K562 (cell line): Measurements from ENCODE around the gene KDF1. TPM values are rescaled to one million over a fixed set of nuclear protein-coding genes. Genes with fewer than 3 reads are reported as not detected.

Experiments used
- CBX8 ChIP-seq: fragments of 200-600 bp; sonication (generic); IDR thresholded peaks from 2 replicates; pipeline ENCODE4 v1.6.1; 2012; ENCODE audit warnings: borderline replicate concordance, mixed run types, low read depth, mild to moderate bottlenecking, moderate library complexity, mixed read lengths, low read length, control low read depth, inconsistent platforms; ENCODE audit not compliant: poor library complexity, severe bottlenecking; ENCODE audit errors: extremely low read depth
- EZH2 ChIP-seq: IDR thresholded peaks from 2 replicates; pipeline ENCODE4 v1.6.1; 2012; ENCODE audit warnings: low read depth, mild to moderate bottlenecking, inconsistent platforms, low read length, borderline replicate concordance
- FOXP1 ChIP-seq: sonication (generic); formaldehyde crosslinking; IDR thresholded peaks from 2 replicates; pipeline ENCODE4 v1.8.0; 2022; ENCODE audit warnings: mild to moderate bottlenecking, missing genetic modification reagents
- GTF2F1 ChIP-seq: IDR thresholded peaks from 2 replicates; pipeline ENCODE4 v1.6.1; 2011; ENCODE audit warnings: low read depth, low read length, improper control_type of control experiment
- RFX1 ChIP-seq: fragments of 450-650 bp; IDR thresholded peaks from 2 replicates; pipeline ENCODE4 v1.6.1; 2016; ENCODE audit warnings: mild to moderate bottlenecking, moderate library complexity
- SREBF1 ChIP-seq: fragments of 150-350 bp; IDR thresholded peaks from 2 replicates; pipeline ENCODE4 v1.6.1; 2014; ENCODE audit warnings: antibody characterized with exemption, low read depth, low read length, borderline replicate concordance
- ZNF644 ChIP-seq: fragments of 200-800 bp; sonication (Bioruptor generic); IDR thresholded peaks from 2 replicates; pipeline ENCODE4 v1.6.1; 2016; ENCODE audit warnings: low read depth, missing genetic modification characterization, missing compliant biosample characterization
- polyA plus RNA-seq, 8 experiments: library from polyadenylated mRNA; depleted of rRNA in 4 of 8; stranded (reverse) in 5 of 8; unstranded in 3 of 8; fragments of >200 nt; fragmentation: Nextera tagmentation in 2 of 8; fragmentation: Illumina TruSeq in 1 of 8; extraction: Ambion mirVana in 2 of 8; extraction: Trizol in 1 of 8; gene quantifications; 2 replicates each; pipeline versions ENCODE4 v1.2.1 to v1.2.3, GENCODE V29; 2011 to 2014; ENCODE audit warnings: inconsistent platforms in 1 of 8, missing spikeins in 1 of 8
- total RNA-seq, 7 experiments: library from RNA; depleted of rRNA in 6 of 7; stranded (reverse); fragments of >200 nt in 6 of 7; fragmentation: Illumina TruSeq in 2 of 7; extraction: Trizol in 2 of 7; gene quantifications; 2 replicates each; pipeline versions ENCODE4 v1.2.1 to v1.2.3, GENCODE V29; 2011 to 2021; ENCODE audit warnings: low replicate concordance in 1 of 7
- TF ChIP-seq, protein P1 (sequence below): fragments of 450-650 bp; IDR thresholded peaks from 2 replicates; pipeline ENCODE4 v1.6.1; 2016; ENCODE audit warnings: low read depth
- TF ChIP-seq, protein P2 (sequence below), 2 experiments: IDR thresholded peaks; 2 replicates each; pipeline ENCODE4 v1.6.1; 2012; ENCODE audit warnings: improper control_type of control experiment in 2 of 2, low read depth in 2 of 2, low read length in 2 of 2, borderline replicate concordance in 1 of 2
- TF ChIP-seq, protein P3 (sequence below): fragments of 150-350 bp; conservative IDR thresholded peaks from 2 replicates; pipeline ENCODE4 v1.6.1; 2014; ENCODE audit warnings: low read length
- TF ChIP-seq, protein P4 (sequence below): fragments of 250-450 bp; sonication (Bioruptor Pico); IDR thresholded peaks from 2 replicates; pipeline ENCODE4 v1.8.0; 2021; ENCODE audit warnings: borderline replicate concordance, mild to moderate bottlenecking, moderate library complexity; ENCODE audit not compliant: poor library complexity, severe bottlenecking

Gene KDF1
- total and polyA plus RNA-seq, 9 of the 15 experiments (the other 6 are each of a cell fraction or from before 2014, with no cell fraction given): 0.38 to 1.9 (median 0.83) TPM

DNA sequence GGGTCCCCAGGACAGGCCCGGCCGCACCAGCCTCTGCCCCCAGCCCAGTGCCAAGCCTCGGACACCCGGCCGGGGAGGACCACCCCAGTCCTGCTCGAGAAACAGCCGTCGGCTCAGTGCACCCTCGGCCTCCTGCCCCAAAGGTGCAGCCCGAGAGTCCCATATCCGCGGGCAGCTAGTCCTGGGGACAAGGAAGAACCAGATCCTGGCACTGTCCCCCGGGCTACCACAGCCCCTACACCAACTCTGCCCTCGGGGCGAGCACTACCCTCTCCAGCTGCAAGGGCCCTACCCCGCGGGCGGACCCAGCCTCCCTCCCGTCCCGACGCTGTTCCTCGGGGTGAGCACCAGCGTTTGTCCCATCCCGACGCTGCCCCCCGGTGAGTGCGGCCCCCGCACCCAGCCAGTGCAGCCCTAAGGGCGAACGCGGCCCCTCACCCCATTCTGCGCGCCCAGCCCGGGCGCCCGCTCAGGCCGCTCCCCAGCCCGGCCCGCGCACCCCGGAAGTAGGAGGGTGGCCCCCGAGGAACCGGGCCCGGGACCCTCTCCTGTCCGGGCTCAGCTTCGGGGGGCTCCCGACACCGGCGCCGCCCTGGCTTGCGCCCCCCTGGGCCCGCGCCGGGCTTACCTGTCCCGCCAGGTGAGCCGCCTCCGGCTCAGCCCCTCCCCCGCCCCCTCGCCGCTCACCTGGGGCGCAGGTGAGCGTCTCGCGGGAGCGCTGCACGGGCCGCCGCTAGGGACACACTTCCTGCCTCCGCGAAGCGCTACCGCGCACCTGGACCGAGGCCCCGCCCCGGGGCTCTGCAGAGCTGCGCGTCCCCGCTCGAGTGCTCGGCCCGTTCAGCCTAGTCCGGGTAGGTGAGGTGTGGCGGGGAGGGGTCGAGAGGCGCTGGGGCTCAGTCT, at the start of gene KDF1 (continued):
- no peak for TF ChIP-seq SREBF1
- TF ChIP-seq, protein P1, sequence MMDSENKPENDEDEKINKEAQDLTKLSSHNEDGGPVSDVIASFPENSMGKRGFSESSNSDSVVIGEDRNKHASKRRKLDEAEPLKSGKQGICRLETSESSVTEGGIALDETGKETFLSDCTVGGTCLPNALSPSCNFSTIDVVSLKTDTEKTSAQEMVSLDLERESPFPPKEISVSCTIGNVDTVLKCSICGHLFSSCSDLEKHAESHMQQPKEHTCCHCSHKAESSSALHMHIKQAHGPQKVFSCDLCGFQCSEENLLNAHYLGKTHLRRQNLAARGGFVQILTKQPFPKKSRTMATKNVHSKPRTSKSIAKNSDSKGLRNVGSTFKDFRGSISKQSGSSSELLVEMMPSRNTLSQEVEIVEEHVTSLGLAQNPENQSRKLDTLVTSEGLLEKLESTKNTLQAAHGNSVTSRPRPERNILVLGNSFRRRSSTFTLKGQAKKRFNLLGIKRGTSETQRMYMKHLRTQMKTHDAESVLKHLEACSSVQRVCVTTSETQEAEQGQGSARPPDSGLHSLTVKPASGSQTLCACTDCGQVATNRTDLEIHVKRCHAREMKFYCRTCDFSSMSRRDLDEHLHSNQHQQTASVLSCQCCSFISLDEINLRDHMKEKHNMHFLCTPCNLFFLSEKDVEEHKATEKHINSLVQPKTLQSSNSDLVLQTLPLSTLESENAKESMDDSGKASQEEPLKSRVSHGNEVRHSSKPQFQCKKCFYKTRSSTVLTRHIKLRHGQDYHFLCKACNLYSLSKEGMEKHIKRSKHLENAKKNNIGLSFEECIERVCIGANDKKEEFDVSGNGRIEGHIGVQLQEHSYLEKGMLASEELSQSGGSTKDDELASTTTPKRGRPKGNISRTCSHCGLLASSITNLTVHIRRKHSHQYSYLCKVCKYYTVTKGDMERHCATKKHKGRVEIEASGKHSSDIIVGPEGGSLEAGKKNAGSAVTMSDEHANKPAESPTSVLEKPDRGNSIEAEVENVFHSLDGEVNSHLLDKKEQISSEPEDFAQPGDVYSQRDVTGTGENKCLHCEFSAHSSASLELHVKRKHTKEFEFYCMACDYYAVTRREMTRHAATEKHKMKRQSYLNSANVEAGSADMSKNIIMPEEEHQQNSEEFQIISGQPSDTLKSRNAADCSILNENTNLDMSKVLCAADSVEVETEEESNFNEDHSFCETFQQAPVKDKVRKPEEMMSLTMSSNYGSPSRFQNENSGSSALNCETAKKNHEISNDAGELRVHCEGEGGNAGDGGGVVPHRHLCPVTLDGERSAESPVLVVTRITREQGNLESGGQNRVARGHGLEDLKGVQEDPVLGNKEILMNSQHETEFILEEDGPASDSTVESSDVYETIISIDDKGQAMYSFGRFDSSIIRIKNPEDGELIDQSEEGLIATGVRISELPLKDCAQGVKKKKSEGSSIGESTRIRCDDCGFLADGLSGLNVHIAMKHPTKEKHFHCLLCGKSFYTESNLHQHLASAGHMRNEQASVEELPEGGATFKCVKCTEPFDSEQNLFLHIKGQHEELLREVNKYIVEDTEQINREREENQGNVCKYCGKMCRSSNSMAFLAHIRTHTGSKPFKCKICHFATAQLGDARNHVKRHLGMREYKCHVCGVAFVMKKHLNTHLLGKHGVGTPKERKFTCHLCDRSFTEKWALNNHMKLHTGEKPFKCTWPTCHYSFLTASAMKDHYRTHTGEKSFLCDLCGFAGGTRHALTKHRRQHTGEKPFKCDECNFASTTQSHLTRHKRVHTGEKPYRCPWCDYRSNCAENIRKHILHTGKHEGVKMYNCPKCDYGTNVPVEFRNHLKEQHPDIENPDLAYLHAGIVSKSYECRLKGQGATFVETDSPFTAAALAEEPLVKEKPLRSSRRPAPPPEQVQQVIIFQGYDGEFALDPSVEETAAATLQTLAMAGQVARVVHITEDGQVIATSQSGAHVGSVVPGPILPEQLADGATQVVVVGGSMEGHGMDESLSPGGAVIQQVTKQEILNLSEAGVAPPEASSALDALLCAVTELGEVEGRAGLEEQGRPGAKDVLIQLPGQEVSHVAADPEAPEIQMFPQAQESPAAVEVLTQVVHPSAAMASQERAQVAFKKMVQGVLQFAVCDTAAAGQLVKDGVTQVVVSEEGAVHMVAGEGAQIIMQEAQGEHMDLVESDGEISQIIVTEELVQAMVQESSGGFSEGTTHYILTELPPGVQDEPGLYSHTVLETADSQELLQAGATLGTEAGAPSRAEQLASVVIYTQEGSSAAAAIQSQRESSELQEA: peak; percentile 91
- TF ChIP-seq, protein P2, sequence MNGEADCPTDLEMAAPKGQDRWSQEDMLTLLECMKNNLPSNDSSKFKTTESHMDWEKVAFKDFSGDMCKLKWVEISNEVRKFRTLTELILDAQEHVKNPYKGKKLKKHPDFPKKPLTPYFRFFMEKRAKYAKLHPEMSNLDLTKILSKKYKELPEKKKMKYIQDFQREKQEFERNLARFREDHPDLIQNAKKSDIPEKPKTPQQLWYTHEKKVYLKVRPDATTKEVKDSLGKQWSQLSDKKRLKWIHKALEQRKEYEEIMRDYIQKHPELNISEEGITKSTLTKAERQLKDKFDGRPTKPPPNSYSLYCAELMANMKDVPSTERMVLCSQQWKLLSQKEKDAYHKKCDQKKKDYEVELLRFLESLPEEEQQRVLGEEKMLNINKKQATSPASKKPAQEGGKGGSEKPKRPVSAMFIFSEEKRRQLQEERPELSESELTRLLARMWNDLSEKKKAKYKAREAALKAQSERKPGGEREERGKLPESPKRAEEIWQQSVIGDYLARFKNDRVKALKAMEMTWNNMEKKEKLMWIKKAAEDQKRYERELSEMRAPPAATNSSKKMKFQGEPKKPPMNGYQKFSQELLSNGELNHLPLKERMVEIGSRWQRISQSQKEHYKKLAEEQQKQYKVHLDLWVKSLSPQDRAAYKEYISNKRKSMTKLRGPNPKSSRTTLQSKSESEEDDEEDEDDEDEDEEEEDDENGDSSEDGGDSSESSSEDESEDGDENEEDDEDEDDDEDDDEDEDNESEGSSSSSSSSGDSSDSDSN (IDR thresholded peaks at IDR 0.05; ENCODE audit: borderline replicate concordance in 1 of 2, low read depth in 2 of 2, low read length in 2 of 2): 0 out of 4 replicates have a peak, but pooled peaks of 1 of the 2 experiments have one; percentile 41
- no peak; the same call in 1 of the 2 replicates for TF ChIP-seq FOXP1 (CRISPR knock-in tag)
- no peak for TF ChIP-seq ZNF644 (tag)
- no peak for TF ChIP-seq CBX8
- no peak for TF ChIP-seq RFX1
- TF ChIP-seq GTF2F1: no peak
- TF ChIP-seq, protein P3, sequence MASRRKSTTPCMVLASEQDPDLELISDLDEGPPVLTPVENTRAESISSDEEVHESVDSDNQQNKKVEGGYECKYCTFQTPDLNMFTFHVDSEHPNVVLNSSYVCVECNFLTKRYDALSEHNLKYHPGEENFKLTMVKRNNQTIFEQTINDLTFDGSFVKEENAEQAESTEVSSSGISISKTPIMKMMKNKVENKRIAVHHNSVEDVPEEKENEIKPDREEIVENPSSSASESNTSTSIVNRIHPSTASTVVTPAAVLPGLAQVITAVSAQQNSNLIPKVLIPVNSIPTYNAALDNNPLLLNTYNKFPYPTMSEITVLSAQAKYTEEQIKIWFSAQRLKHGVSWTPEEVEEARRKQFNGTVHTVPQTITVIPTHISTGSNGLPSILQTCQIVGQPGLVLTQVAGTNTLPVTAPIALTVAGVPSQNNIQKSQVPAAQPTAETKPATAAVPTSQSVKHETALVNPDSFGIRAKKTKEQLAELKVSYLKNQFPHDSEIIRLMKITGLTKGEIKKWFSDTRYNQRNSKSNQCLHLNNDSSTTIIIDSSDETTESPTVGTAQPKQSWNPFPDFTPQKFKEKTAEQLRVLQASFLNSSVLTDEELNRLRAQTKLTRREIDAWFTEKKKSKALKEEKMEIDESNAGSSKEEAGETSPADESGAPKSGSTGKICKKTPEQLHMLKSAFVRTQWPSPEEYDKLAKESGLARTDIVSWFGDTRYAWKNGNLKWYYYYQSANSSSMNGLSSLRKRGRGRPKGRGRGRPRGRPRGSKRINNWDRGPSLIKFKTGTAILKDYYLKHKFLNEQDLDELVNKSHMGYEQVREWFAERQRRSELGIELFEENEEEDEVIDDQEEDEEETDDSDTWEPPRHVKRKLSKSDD: no peak
- TF ChIP-seq EZH2: no peak
- TF ChIP-seq, protein P4, sequence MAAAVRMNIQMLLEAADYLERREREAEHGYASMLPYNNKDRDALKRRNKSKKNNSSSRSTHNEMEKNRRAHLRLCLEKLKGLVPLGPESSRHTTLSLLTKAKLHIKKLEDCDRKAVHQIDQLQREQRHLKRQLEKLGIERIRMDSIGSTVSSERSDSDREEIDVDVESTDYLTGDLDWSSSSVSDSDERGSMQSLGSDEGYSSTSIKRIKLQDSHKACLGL: no peak
